Liver (tissue), 3 donors: ENCODE data around the gene NDUFA5.

Experiments
- CTCF ChIP-seq: fragments of 150-350 bp; IDR thresholded peaks from 2 replicates; pipeline ENCODE4 v1.5.1; 2017; ENCODE audit warnings: improper control_type of control experiment, low read depth, low read length; ENCODE audit not compliant: missing input control
- JUND ChIP-seq, 2 donors: IDR thresholded peaks; 2 replicates each; pipeline ENCODE4 v1.6.1; 2016; ENCODE audit warnings: antibody characterized with exemption in 2 of 2
- TAF1 ChIP-seq: conservative IDR thresholded peaks from 2 replicates; pipeline ENCODE4 v1.6.1; 2016; ENCODE audit warnings: antibody characterized with exemption, mild to moderate bottlenecking
- donor health status: healthy.
- donor health status: healthy.

- TF ChIP-seq CTCF (no peak), JUND (IDR thresholded peaks at IDR 0.05) (no peak), TAF1 (no peak)
Observed at GRCh38 chr7:123571684-123572083, 14.1 kb upstream of the NDUFA5 start.
